GM10847 (cell line): ENCODE results near the gene STEAP1.

ENCODE experiments used
- POLR2A ChIP-seq: IDR thresholded peaks from 2 replicates; pipeline ENCODE4 v1.6.1; 2011; ENCODE audit not compliant: insufficient read length; ENCODE audit errors: extremely low read depth

Gene STEAP1

GRCh38 chr7:90180011-90180585 lies 25.8 kb downstream of the STEAP1 start:
- TF ChIP-seq POLR2A = no peak

DNA sequence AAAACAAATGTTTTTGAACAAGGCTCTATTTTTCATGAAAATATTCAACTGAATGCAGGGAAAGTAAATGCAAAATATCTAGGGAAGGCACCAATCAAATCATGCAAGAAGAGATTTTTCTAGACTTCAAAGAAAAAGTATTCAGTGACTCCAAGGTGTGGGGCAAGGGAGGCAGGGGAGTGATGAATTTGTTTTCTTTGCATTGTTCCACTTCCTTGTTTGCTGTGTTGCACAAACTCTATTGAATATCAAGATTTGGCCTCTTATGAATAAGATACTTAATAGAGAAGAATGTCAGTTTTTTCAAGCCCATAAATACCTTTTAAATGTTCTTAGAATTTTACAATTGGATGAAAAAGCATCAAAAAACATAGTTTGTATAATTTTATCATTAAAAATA lies 26.4 kb downstream of the STEAP1 start:
- TF ChIP-seq POLR2A = no peak

GRCh38 chr7:90181485-90181884 lies 27.2 kb downstream of the STEAP1 start:
- no peak for TF ChIP-seq POLR2A

DNA sequence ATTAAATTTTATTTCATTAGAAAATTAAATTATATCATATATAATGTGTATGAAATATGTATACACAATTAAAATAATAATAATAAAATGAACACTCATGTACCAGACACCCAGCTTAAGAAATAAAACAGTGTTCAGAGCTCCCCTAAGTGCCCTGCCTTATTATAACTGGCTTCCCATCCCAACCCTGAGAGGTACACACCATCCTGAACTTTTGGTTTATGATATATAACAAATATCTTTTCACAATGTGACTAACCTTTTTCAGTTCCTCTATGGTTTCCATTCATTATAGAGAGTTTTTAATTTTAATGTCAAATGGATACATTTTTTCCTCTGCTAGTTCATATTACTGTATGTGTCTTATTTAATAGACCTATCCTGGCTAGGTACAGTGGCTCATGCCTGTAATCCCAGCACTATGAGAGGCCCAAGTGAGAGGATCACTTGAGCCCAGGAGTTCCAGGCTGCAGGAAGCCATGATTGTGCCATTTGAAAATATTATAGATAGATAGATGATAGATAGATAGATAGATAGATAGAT lies 33.3 kb downstream of the STEAP1 start:
- TF ChIP-seq POLR2A = no peak

DNA sequence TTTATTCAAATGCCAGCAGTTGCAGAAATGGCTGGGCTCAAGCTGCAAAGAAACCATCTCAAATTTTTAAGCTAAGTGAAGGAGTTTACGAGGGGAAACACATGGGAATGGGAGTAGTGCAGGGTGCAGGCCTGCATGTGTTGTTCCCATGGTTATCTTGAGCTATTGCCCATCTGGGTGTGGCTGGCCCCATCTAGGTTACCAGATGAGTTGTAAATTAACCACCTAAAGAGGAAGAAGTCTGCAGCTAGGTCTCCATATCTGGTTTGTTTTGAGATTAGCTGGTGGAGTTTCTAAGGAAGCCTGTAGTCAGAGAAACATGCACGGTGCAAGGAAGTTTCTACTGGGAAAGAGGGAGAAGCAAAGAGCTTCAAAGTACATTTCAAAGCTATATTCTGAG lies 34.0 kb downstream of the STEAP1 start:
- TF ChIP-seq POLR2A = no peak

DNA sequence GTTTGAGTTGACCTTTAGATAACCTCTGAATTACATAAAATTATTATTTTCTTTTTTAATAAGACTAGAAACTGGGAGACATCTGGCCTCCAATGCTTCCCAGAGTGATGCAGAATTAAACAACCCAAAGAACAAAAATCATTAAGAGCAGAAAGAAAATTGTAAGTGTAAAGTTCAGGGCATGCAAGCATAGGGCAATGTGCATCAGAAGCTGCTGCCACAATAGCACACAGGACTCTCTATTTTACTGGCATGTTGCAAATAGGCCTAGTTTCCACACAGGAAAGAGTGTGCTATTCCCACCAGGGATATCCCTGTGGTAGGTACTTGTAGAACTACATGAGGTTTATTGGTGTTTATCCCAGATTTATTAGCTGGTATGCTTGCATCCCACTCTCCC lies 36.7 kb downstream of the STEAP1 start:
- no peak for TF ChIP-seq POLR2A

DNA sequence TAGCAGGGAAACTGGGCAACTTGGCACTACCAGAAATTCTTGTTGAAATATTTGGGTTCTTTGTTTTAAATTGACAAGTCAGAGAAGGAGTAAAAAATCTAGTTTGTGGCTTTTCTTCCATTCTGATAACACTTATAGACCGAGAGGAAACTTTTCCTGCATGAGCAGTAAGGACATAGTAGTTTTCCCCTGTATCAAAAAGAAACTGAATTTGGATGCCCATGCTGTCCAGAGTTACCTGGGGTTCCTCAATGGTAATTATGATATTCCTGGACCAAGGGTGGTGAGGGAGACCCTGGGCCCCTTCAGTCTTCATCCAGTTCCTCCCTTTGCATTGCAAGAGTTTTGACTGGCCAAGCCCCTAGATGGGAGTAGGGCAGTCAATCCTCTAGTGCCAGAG lies 37.4 kb downstream of the STEAP1 start:
- no peak for TF ChIP-seq POLR2A

GRCh38 chr7:90192876-90193750 lies 38.8 kb downstream of the STEAP1 start:
- no peak for TF ChIP-seq POLR2A

DNA sequence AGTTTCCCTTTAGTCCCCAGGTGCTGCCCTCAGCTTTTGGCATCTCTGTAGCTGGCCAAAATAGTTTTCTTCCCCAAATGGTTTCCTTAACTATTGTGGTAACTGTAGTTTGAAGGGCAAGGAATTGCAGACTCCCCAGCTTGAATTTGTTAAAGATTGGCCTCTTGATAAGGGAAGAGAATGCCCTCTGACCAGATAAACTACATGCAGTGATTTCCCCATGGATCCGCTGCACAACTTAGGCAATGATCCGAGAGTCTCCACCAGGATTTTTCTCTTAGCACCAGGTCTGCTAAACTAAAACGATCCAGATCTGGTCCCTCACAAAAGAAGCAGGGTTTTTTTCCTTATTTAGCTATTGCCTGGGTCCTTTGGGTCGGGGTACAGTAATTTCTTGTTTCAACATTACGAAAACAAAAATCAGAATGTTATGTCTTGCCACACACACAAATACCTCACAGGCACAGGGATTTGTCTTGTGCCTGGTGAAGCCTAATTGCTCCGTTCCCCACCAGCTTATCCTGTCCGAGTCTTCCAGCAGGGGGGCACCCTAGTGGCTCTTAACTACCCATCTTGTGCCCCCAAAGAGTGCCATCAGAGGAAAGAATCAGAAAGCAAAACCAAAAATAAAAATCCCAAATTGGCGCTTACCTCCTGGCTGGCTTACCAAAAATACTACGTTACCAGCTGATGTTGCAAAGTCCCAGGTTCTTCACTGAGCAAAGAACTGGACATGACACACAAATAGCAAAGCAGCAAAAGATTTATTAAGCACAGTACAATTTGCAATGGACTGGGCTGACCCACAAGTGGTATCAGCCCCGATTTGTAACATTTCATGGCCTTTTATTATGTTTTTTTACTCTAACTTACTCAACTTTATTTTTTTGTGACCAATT lies 40.9 kb downstream of the STEAP1 start:
- TF ChIP-seq POLR2A = no peak

- no peak for TF ChIP-seq POLR2A
Measured at GRCh38 chr7:90201500-90202195, 47.4 kb downstream of the STEAP1 start.

GRCh38 chr7:90207956-90208355 lies 53.7 kb downstream of the STEAP1 start:
- no peak for TF ChIP-seq POLR2A

DNA sequence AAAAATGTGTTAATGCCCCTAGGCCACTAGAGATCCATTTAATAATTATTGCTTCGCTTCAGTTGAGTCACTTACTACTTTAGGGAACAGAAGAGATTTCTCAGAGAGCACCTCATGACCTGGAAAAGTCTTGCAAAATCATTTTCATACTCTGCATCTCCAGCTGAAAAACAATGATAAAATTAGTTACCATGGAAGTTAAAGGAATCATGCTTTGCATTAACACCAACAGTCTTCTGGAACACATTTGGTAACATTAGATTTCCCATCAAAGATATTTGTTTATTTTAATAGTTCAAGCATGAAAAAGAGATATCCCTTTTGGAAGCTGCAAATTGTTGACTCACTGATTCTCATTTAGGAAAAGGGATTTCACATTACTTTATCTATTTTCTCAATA lies 55.5 kb downstream of the STEAP1 start:
- no peak for TF ChIP-seq POLR2A

DNA sequence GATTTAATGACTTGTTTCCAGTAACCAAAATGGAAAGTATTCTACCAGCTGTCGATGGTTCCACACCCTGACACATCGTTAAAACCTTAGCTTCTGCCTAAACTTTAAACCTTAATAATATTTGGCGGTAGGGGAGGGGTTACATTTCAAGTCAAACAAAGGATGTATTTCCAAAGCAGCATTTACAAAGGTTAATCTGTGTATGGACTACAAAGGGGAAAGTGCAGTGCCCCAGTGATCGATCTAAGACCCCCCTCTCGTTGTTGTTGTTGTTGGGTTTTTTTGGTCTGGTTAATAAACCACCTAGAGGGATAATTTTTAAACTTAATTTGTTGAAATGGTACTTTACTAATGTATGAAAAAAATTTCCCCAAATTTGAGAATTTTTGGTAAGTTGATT lies 56.2 kb downstream of the STEAP1 start:
- TF ChIP-seq POLR2A = no peak

DNA sequence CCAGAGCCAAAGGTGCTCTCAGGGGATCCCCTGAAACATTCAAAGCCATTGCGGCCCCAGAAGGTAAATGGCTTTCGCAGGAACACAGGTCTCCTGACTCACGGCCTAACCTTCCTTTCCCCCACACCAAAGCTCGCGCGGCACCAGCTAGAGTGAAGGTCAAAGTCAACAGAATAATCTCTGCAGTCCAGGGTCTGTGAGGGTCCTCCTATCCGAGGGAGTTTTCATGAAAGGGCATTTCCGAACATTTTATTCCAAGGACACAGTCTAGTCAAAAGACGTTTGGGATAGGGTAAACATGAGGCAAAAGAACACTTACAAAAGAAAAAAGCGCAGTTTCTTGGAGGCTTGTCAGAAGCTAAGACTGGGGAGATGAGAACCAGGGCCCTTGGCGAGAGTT lies 56.7 kb downstream of the STEAP1 start:
- TF ChIP-seq POLR2A = no peak
